Measurements from ENCODE around the gene CSRP1.

GRCh38 chr1:201469645-201470074 lies 37.3 kb downstream of the CSRP1 start:
- no peak for TF ChIP-seq CBX2 (IDR thresholded peaks at IDR 0.05; ENCODE audit: borderline replicate concordance, low read depth)
- no peak for TF ChIP-seq CBX8 (IDR thresholded peaks at IDR 0.05)
- no peak for TF ChIP-seq BCL3 (IDR thresholded peaks at IDR 0.05)
- no peak for TF ChIP-seq KDM1A (IDR thresholded peaks at IDR 0.05; ENCODE audit: low read depth)
- no peak for TF ChIP-seq MYC (IDR thresholded peaks at IDR 0.05; ENCODE audit: borderline replicate concordance, low read length)
- no peak for TF ChIP-seq POLR2A (IDR thresholded peaks at IDR 0.05; ENCODE audit: low read length)
- TF ChIP-seq CTCF (IDR thresholded peaks at IDR 0.05) = no peak
- TF ChIP-seq SREBF2 (IDR thresholded peaks at IDR 0.05) = no peak
- TF ChIP-seq ELK1 (IDR thresholded peaks at IDR 0.05; ENCODE audit: low read depth, low read length) = no peak
- TF ChIP-seq EP300 (IDR thresholded peaks at IDR 0.05) = no peak
- no peak for TF ChIP-seq MAFK (IDR thresholded peaks at IDR 0.05; ENCODE audit: partially characterized antibody)
- TF ChIP-seq E2F6 (IDR thresholded peaks at IDR 0.05; ENCODE audit: borderline replicate concordance, low read depth) = no peak
- no peak for TF ChIP-seq CHD2 (IDR thresholded peaks at IDR 0.05; ENCODE audit: low read length, partially characterized antibody)
